HG03354 (cell line): ENCODE data around the gene ZSCAN23.
"Not testable (repeated sequence)": the region's sequence is repeated elsewhere in the genome, so short reads cannot be mapped to it uniquely, and the experiment has no call there.

Experiments
- ATAC-seq: cut with Tn5 transposase; IDR thresholded peaks from one replicate; pipeline ENCODE4 v1.9.1; 2021; ENCODE audit warnings: mild to moderate bottlenecking; ENCODE audit not compliant: unreplicated experiment, poor library complexity, severe bottlenecking

Gene ZSCAN23

GRCh38 chr6:28443112-28443773 lies at the start of gene ZSCAN23:
TSS of gene ZSCAN23 (minus strand) at chr6:28443491. CDS start at chr6:28436266, 7,225 bp downstream.
- ATAC-seq, result peak; percentile 93

- ATAC-seq, result no peak
Observed at GRCh38 chr6:28491984-28492317, 48.7 kb upstream of the ZSCAN23 start.

- ATAC-seq, result no peak
Observed at GRCh38 chr6:28490205-28490890, 47.1 kb upstream of the ZSCAN23 start.

GRCh38 chr6:28489366-28490204 lies 46.3 kb upstream of the ZSCAN23 start:
- peak; percentile 77 for ATAC-seq

GRCh38 chr6:28488916-28489365 lies 45.6 kb upstream of the ZSCAN23 start:
- ATAC-seq, result peak; percentile 28

- ATAC-seq, result no peak
Observed at GRCh38 chr6:28486988-28487742, 43.9 kb upstream of the ZSCAN23 start.

GRCh38 chr6:28486533-28486932 lies 43.2 kb upstream of the ZSCAN23 start:
- ATAC-seq, result no peak

- ATAC-seq, result no peak
Observed at GRCh38 chr6:28485482-28485881, 42.2 kb upstream of the ZSCAN23 start.

- ATAC-seq, result no peak
Observed at GRCh38 chr6:28480253-28480932, 37.1 kb upstream of the ZSCAN23 start.

GRCh38 chr6:28478518-28478917 lies 35.2 kb upstream of the ZSCAN23 start:
- ATAC-seq, result no peak

GRCh38 chr6:28474441-28475219 lies 31.3 kb upstream of the ZSCAN23 start:
- ATAC-seq, result no peak

- ATAC-seq, result not testable (repeated sequence)
Observed at GRCh38 chr6:28469153-28469745, 26.0 kb upstream of the ZSCAN23 start.

- ATAC-seq, result no peak
Observed at GRCh38 chr6:28468056-28468455, 24.8 kb upstream of the ZSCAN23 start.

GRCh38 chr6:28462401-28462800 lies 19.1 kb upstream of the ZSCAN23 start:
- ATAC-seq, result no peak

GRCh38 chr6:28458568-28458967 lies 15.3 kb upstream of the ZSCAN23 start:
- no peak for ATAC-seq

GRCh38 chr6:28449056-28449455 lies 5.8 kb upstream of the ZSCAN23 start:
- no peak for ATAC-seq

GRCh38 chr6:28447512-28447906 lies 4.2 kb upstream of the ZSCAN23 start:
- ATAC-seq, result not testable (repeated sequence)

GRCh38 chr6:28446818-28447511 lies 3.7 kb upstream of the ZSCAN23 start:
- ATAC-seq, result no peak
